Body of pancreas (tissue), 4 donors: ENCODE data around the gene ANKRD6. TPM values are rescaled to one million over a fixed set of nuclear protein-coding genes. Genes with fewer than 3 reads are reported as not detected.

Experiments used
- ATAC-seq: fragments of 150-250 bp; one replicate; pipeline ENCODE4 v1.9.1; 2016
- DNase-seq, 4 donors: peaks; one replicate each; pipeline ENCODE4 v3.0.0-alpha.2; 2019
- H3K27ac ChIP-seq, 4 donors: fragments of 200-600 bp; sonication (generic); 1 replicate in 3 of 4; 2 replicates in 1 of 4; pipeline versions ENCODE4 v1.5.1 to v1.6.1; 2016 to 2019; ENCODE audit warnings: mild to moderate bottlenecking in 1 of 4, mixed read lengths in 1 of 4, moderate library complexity in 1 of 4
- H3K27me3 ChIP-seq, 2 donors: fragments of 200-600 bp; sonication (generic); one replicate each; pipeline ENCODE4 v1.6.0; 2016; ENCODE audit warnings: mild to moderate bottlenecking in 1 of 2
- H3K36me3 ChIP-seq, 2 donors: fragments of 200-600 bp; sonication (generic); replicated peaks in 1 of 2; 2 replicates each; pipeline ENCODE4 v1.5.1; 2016; ENCODE audit warnings: low read depth in 2 of 2; ENCODE audit not compliant: insufficient read depth in 1 of 2
- H3K4me1 ChIP-seq: fragments of 200-600 bp; sonication (generic); one replicate; pipeline ENCODE4 v1.6.0; 2016
- H3K4me3 ChIP-seq, 2 donors: fragments of 200-600 bp; sonication (generic); 1 replicate in 1 of 2; 2 replicates in 1 of 2; pipeline ENCODE4 v1.5.1; 2016 to 2019
- H3K9me3 ChIP-seq, 3 donors: fragments of 200-600 bp; sonication (generic); 1 replicate in 2 of 3; 2 replicates in 1 of 3; pipeline ENCODE4 v1.5.1; 2016
- CTCF ChIP-seq, 7 experiments: fragments of 450-650 bp in 4 of 7; fragments of 200-600 bp in 3 of 7; sonication (generic) in 3 of 7; IDR thresholded peaks; one replicate each; pipeline ENCODE4 v1.5.1; 2016 to 2019; ENCODE audit warnings: antibody characterized with exemption in 7 of 7
- POLR2A ChIP-seq, 3 donors: fragments of 450-650 bp; IDR thresholded peaks; one replicate each; pipeline ENCODE4 v1.6.1; 2016; ENCODE audit warnings: antibody characterized with exemption in 3 of 3, mild to moderate bottlenecking in 2 of 3
- WGBS, 2 donors: methylation state at CpG; one replicate each; pipeline ENCODE4 v1.1.5; 2017; 5-methylcytosine and 5-hydroxymethylcytosine counted together
- intact Hi-C: fragments of 100-400 bp; cut with DNase I; formaldehyde crosslinking; loops from one replicate; pipeline ENCODE4 v1.15.1; 2023
- total RNA-seq, 2 donors: library from RNA; depleted of rRNA; stranded (reverse); fragments of >200 nt; gene quantifications; one replicate each; pipeline ENCODE4 v1.1.0, GENCODE V29; 2016

The ANKRD6 gene
- total RNA-seq, 2 donors from 2014 or later: 16.9 to 21.4 TPM

GRCh38 chr6:89503641-89504040, 70.7 kb downstream of the ANKRD6 start:
- intact Hi-C loops: no loop called here
- WGBS, 2 donors: 85 to 95% methylated on average over 2 of the region's 2 CpGs
- ATAC-seq (no peak), DNase-seq (no peak)
- Histone ChIP-seq H3K27ac (no peak overlapping the region), H3K4me1 (peaks cover 10% of the 10 kb centered on the region), H3K27me3 (no peaks in the 10 kb centered on the region), H3K36me3 (no peaks in the 10 kb centered on the region), H3K4me3 (no peak overlapping the region), H3K9me3 (no peaks in the 10 kb centered on the region)
- TF ChIP-seq POLR2A (IDR thresholded peaks at IDR 0.05) (no peak), CTCF (IDR thresholded peaks at IDR 0.05) (no peak)

GRCh38 chr6:89505847-89506246, 72.9 kb downstream of the ANKRD6 start:
- no peak for ATAC-seq
- 96 to 97% methylated on average over 4 of the region's 4 CpGs for WGBS, 2 donors
- Histone ChIP-seq H3K9me3 (no peaks in the 10 kb centered on the region), H3K27me3 (no peaks in the 10 kb centered on the region), H3K4me1 (peaks cover 18% of the 10 kb centered on the region), H3K36me3 (no peaks in the 10 kb centered on the region), H3K4me3 (no peak overlapping the region), H3K27ac (no peak overlapping the region)
- intact Hi-C loops: no loop called here
- TF ChIP-seq POLR2A (IDR thresholded peaks at IDR 0.05) (no peak), CTCF (IDR thresholded peaks at IDR 0.05) (no peak)
- DNase-seq: no peak

GRCh38 chr6:89506716-89507617, 74.0 kb downstream of the ANKRD6 start:
- peaks cover 18% of the 10 kb centered on the region for H3K4me1 ChIP-seq
- no peak overlapping the region for H3K27ac ChIP-seq
- 63 to 78% methylated on average over 3 of the region's 3 CpGs for WGBS, 2 donors
- H3K27me3 ChIP-seq: no peaks in the 10 kb centered on the region
- ATAC-seq: no peak
- H3K4me3 ChIP-seq: no peak overlapping the region
- TF ChIP-seq CTCF (IDR thresholded peaks at IDR 0.05) (no peak), POLR2A (IDR thresholded peaks at IDR 0.05) (no peak)
- no peaks in the 10 kb centered on the region for H3K36me3 ChIP-seq
- no peaks in the 10 kb centered on the region for H3K9me3 ChIP-seq
- intact Hi-C loops: no loop called here
- no peak for DNase-seq

GRCh38 chr6:89508755-89509563, 76.0 kb downstream of the ANKRD6 start:
- no peak overlapping the region for H3K27ac ChIP-seq

More at GRCh38 chr6:89508755-89509563, 76.0 kb downstream of the ANKRD6 start:
- WGBS, 2 donors: 80 to 85% methylated on average over 8 of the region's 8 CpGs
- Histone ChIP-seq H3K27me3 (no peaks in the 10 kb centered on the region), H3K4me1 (peaks cover 18% of the 10 kb centered on the region), H3K36me3 (no peaks in the 10 kb centered on the region), H3K9me3 (no peaks in the 10 kb centered on the region), H3K4me3 (no peak overlapping the region)
- TF ChIP-seq CTCF (IDR thresholded peaks at IDR 0.05) (no peak), POLR2A (IDR thresholded peaks at IDR 0.05) (no peak)
- intact Hi-C loops: no loop called here
- DNase-seq: peak in 2 of 4 donors; percentile 16 to 17
- ATAC-seq: no peak
